ENCODE measurements around the gene NHSL2. TPM values are rescaled to one million over a fixed set of nuclear protein-coding genes. Genes with fewer than 3 reads are reported as not detected.

Gene NHSL2
- total RNA-seq, 1 donor from 2014 or later: 13.0 TPM

DNA sequence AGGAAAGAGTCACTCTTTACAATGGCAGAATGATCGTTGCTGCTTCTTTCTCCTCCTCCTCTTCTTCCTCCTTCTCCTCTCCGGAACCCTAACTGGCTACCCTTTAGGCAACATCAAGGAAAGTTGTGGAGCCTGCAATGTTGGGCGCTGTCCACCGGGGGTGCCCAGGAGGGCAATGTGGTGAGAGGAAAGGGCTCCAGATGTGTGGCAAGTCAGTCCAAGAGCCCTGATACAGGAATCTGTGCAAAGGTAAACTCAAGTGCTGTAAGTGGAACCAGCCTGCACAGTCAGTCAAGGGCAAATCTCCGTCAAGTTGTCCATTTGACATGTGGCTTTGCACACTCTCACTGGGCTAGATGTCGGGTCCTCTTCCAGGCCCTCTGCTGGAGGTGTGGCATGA is 218.2 kb downstream of the NHSL2 start:
- no peak overlapping the region for H3K9ac ChIP-seq (ENCODE audit: low read length)

DNA sequence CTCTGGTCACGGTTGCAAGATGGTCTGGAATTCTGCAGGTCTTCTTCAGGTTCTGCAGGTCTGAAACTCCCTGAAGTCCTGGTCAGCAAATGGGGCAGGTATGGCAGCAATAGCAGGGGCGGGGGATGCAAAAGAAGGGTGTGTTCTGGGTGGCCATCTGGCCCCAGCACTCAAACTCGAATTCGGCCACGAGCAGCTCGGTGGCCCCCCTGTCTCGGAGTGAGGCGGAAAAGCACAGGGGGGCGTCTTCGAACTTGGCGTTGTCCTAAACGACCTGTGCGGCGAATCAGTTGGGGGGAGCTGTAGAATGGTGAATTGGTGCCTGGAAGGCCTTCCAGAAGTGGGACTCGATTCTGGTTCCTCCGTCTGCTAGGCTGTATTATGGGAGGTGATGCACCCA is 219.0 kb downstream of the NHSL2 start:
- H3K4me3 Mint-ChIP-seq (ENCODE audit: unreplicated experiment): no peak overlapping the region

More for the DNA sequence above, 218.2 kb downstream of the NHSL2 start:
- Histone ChIP-seq H3K79me2 (ENCODE audit: insufficient read depth, low read length) (no peaks in the 10 kb centered on the region), H2AFZ (ENCODE audit: low read depth, low read length) (no peak overlapping the region), H3K9me3 (ENCODE audit: insufficient read depth, low read depth, low read length) (no peaks in the 10 kb centered on the region), H4K20me1 (ENCODE audit: insufficient read depth, low read length) (peaks cover 4% of the 10 kb centered on the region), H3K27ac (ENCODE audit: low read depth, low read length) (no peak overlapping the region), H3K36me3 (ENCODE audit: insufficient read depth, low read length) (no peaks in the 10 kb centered on the region), H3K4me2 (ENCODE audit: low read length) (no peak overlapping the region), H3K27me3 (ENCODE audit: insufficient read depth, low read length) (no peaks in the 10 kb centered on the region), H3K4me3 (ENCODE audit: insufficient read depth, low read depth, low read length) (no peak overlapping the region), H3K4me1 (ENCODE audit: insufficient read depth, low read length) (peaks cover 25% of the 10 kb centered on the region)
- Mint-ChIP-seq H3K9me3 (ENCODE audit: unreplicated experiment) (no peaks in the 10 kb centered on the region), H3K27me3 (ENCODE audit: low read depth, unreplicated experiment) (no peaks in the 10 kb centered on the region), H3K4me1 (ENCODE audit: low read depth, unreplicated experiment) (peaks cover 22% of the 10 kb centered on the region), H3K27ac (ENCODE audit: unreplicated experiment) (no peak overlapping the region), H3K36me3 (ENCODE audit: low read depth, unreplicated experiment) (peaks cover 7% of the 10 kb centered on the region), H3K4me3 (ENCODE audit: unreplicated experiment) (no peak overlapping the region)
- no peak for DNase-seq (ENCODE audit: low read depth)
- peak; percentile 49 for FAIRE-seq
- TF ChIP-seq EZH2 (IDR thresholded peaks at IDR 0.05; ENCODE audit: insufficient read depth, low read length): no peak
- TF ChIP-seq, protein P1, sequence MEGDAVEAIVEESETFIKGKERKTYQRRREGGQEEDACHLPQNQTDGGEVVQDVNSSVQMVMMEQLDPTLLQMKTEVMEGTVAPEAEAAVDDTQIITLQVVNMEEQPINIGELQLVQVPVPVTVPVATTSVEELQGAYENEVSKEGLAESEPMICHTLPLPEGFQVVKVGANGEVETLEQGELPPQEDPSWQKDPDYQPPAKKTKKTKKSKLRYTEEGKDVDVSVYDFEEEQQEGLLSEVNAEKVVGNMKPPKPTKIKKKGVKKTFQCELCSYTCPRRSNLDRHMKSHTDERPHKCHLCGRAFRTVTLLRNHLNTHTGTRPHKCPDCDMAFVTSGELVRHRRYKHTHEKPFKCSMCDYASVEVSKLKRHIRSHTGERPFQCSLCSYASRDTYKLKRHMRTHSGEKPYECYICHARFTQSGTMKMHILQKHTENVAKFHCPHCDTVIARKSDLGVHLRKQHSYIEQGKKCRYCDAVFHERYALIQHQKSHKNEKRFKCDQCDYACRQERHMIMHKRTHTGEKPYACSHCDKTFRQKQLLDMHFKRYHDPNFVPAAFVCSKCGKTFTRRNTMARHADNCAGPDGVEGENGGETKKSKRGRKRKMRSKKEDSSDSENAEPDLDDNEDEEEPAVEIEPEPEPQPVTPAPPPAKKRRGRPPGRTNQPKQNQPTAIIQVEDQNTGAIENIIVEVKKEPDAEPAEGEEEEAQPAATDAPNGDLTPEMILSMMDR (IDR thresholded peaks at IDR 0.05; ENCODE audit: insufficient read depth, low read depth, low read length): peak; percentile 27

More for the DNA sequence above, 219.0 kb downstream of the NHSL2 start:
- Histone ChIP-seq H3K27ac (ENCODE audit: low read depth, low read length) (no peak overlapping the region), H4K20me1 (ENCODE audit: insufficient read depth, low read length) (peaks cover 4% of the 10 kb centered on the region), H3K4me1 (ENCODE audit: insufficient read depth, low read length) (peaks cover 21% of the 10 kb centered on the region), H3K79me2 (ENCODE audit: insufficient read depth, low read length) (no peaks in the 10 kb centered on the region), H2AFZ (ENCODE audit: low read depth, low read length) (no peak overlapping the region), H3K4me2 (ENCODE audit: low read length) (no peak overlapping the region), H3K4me3 (ENCODE audit: insufficient read depth, low read depth, low read length) (no peak overlapping the region), H3K9ac (ENCODE audit: low read length) (no peak overlapping the region), H3K36me3 (ENCODE audit: insufficient read depth, low read length) (no peaks in the 10 kb centered on the region), H3K9me3 (ENCODE audit: insufficient read depth, low read depth, low read length) (no peaks in the 10 kb centered on the region), H3K27me3 (ENCODE audit: insufficient read depth, low read length) (no peaks in the 10 kb centered on the region)
- Mint-ChIP-seq H3K27me3 (ENCODE audit: low read depth, unreplicated experiment) (no peaks in the 10 kb centered on the region), H3K9me3 (ENCODE audit: unreplicated experiment) (no peaks in the 10 kb centered on the region), H3K36me3 (ENCODE audit: low read depth, unreplicated experiment) (peaks cover 7% of the 10 kb centered on the region), H3K4me1 (ENCODE audit: low read depth, unreplicated experiment) (peaks cover 16% of the 10 kb centered on the region), H3K27ac (ENCODE audit: unreplicated experiment) (no peak overlapping the region)
- FAIRE-seq (no peak), DNase-seq (ENCODE audit: low read depth) (no peak)
- TF ChIP-seq, protein P1 (IDR thresholded peaks at IDR 0.05; ENCODE audit: insufficient read depth, low read depth, low read length): no peak
- no peak for TF ChIP-seq EZH2 (IDR thresholded peaks at IDR 0.05; ENCODE audit: insufficient read depth, low read length)
